HG02678 (cell line): ENCODE measurements around the gene CTNNA2.

Source experiments
- ATAC-seq: cut with Tn5 transposase; IDR thresholded peaks from one replicate; pipeline ENCODE4 v1.9.1; 2021; ENCODE audit warnings: mild to moderate bottlenecking, moderate library complexity; ENCODE audit not compliant: unreplicated experiment

The CTNNA2 gene

GRCh38 chr2:79700651-79701050 is 187.8 kb downstream of the CTNNA2 start:
- no peak for ATAC-seq

- no peak for ATAC-seq
Observed at GRCh38 chr2:79702905-79703304, 190.1 kb downstream of the CTNNA2 start.

GRCh38 chr2:79711098-79711497 is 198.2 kb downstream of the CTNNA2 start:
- no peak for ATAC-seq

- ATAC-seq = no peak
Observed at GRCh38 chr2:79713131-79713785, 200.4 kb downstream of the CTNNA2 start.

GRCh38 chr2:79714283-79714682 is 201.4 kb downstream of the CTNNA2 start:
- no peak for ATAC-seq

GRCh38 chr2:79715338-79715737 is 202.5 kb downstream of the CTNNA2 start:
- no peak for ATAC-seq

- no peak for ATAC-seq
Observed at GRCh38 chr2:79716266-79716665, 203.4 kb downstream of the CTNNA2 start.

GRCh38 chr2:79717364-79718007 is 204.6 kb downstream of the CTNNA2 start:
- ATAC-seq = no peak

- ATAC-seq = no peak
Observed at GRCh38 chr2:79721061-79721460, 208.2 kb downstream of the CTNNA2 start.

GRCh38 chr2:79721966-79722365 is 209.1 kb downstream of the CTNNA2 start:
- ATAC-seq = no peak

GRCh38 chr2:79723830-79724229 is 211.0 kb downstream of the CTNNA2 start:
- no peak for ATAC-seq

GRCh38 chr2:79729532-79729931 is 216.7 kb downstream of the CTNNA2 start:
- ATAC-seq = no peak

- ATAC-seq = no peak
Observed at GRCh38 chr2:79734518-79734917, 221.7 kb downstream of the CTNNA2 start.

GRCh38 chr2:79740879-79741443 is 228.1 kb downstream of the CTNNA2 start:
- no peak for ATAC-seq

- no peak for ATAC-seq
Observed at GRCh38 chr2:79750321-79750720, 237.5 kb downstream of the CTNNA2 start.

- ATAC-seq = no peak
Observed at GRCh38 chr2:79757526-79757925, 244.7 kb downstream of the CTNNA2 start.

- ATAC-seq = no peak
Observed at GRCh38 chr2:79758042-79758441, 245.2 kb downstream of the CTNNA2 start.

GRCh38 chr2:79758749-79759282 is 246.0 kb downstream of the CTNNA2 start:
- ATAC-seq = no peak

- ATAC-seq = no peak
Observed at GRCh38 chr2:79770926-79771325, 258.1 kb downstream of the CTNNA2 start.

- no peak for ATAC-seq
Observed at GRCh38 chr2:79771493-79771892, 258.6 kb downstream of the CTNNA2 start.

GRCh38 chr2:79774016-79774415 is 261.2 kb downstream of the CTNNA2 start:
- no peak for ATAC-seq

- no peak for ATAC-seq
Observed at GRCh38 chr2:79776461-79776860, 263.6 kb downstream of the CTNNA2 start.
